Endothelial cell (in vitro differentiated cells): ENCODE data around the gene PICK1. TPM values are rescaled to one million over a fixed set of nuclear protein-coding genes. Genes with fewer than 3 reads are reported as not detected.

Experiments
- DNase-seq: peaks from one replicate; pipeline ENCODE4 v3.0.0; 2021; ENCODE audit warnings: low spot score
- H3K27ac Mint-ChIP-seq: one replicate; pipeline ENCODE4 v1.8.0; 2021; ENCODE audit warnings: mixed read lengths, inconsistent platforms; ENCODE audit not compliant: unreplicated experiment
- H3K27me3 Mint-ChIP-seq: one replicate; pipeline ENCODE4 v1.8.0; 2021; ENCODE audit warnings: mild to moderate bottlenecking, moderate library complexity, mixed read lengths, inconsistent platforms; ENCODE audit not compliant: unreplicated experiment
- H3K36me3 Mint-ChIP-seq: one replicate; pipeline ENCODE4 v1.8.0; 2021; ENCODE audit warnings: mild to moderate bottlenecking, low read depth, mixed read lengths, inconsistent platforms; ENCODE audit not compliant: unreplicated experiment
- H3K4me1 Mint-ChIP-seq: one replicate; pipeline ENCODE4 v1.8.0; 2021; ENCODE audit warnings: mild to moderate bottlenecking, mixed read lengths, inconsistent platforms; ENCODE audit not compliant: unreplicated experiment
- H3K4me3 Mint-ChIP-seq: one replicate; pipeline ENCODE4 v1.8.0; 2021; ENCODE audit warnings: mild to moderate bottlenecking, mixed read lengths, inconsistent platforms; ENCODE audit not compliant: unreplicated experiment
- H3K9me3 Mint-ChIP-seq: one replicate; pipeline ENCODE4 v1.8.0; 2021; ENCODE audit warnings: mixed read lengths, inconsistent platforms; ENCODE audit not compliant: unreplicated experiment
- total RNA-seq: library from RNA; stranded (reverse); fragmentation: NEBNext Ultra II Directional; extraction: Animal tissue kit (Norgen Biotek cat#: 25700); gene quantifications from one replicate; pipeline ENCODE4 v1.2.1, GENCODE V29; 2021; ENCODE audit not compliant: unreplicated experiment
- TF ChIP-seq, protein P1 (sequence below): fragments of 200-600 bp; sonication (generic); IDR thresholded peaks from one replicate; pipeline ENCODE4 v1.5.0; 2021; ENCODE audit warnings: antibody characterized with exemption; ENCODE audit not compliant: unreplicated experiment

The PICK1 gene
- total RNA-seq, 1 donor from 2014 or later: 24.1 TPM

DNA sequence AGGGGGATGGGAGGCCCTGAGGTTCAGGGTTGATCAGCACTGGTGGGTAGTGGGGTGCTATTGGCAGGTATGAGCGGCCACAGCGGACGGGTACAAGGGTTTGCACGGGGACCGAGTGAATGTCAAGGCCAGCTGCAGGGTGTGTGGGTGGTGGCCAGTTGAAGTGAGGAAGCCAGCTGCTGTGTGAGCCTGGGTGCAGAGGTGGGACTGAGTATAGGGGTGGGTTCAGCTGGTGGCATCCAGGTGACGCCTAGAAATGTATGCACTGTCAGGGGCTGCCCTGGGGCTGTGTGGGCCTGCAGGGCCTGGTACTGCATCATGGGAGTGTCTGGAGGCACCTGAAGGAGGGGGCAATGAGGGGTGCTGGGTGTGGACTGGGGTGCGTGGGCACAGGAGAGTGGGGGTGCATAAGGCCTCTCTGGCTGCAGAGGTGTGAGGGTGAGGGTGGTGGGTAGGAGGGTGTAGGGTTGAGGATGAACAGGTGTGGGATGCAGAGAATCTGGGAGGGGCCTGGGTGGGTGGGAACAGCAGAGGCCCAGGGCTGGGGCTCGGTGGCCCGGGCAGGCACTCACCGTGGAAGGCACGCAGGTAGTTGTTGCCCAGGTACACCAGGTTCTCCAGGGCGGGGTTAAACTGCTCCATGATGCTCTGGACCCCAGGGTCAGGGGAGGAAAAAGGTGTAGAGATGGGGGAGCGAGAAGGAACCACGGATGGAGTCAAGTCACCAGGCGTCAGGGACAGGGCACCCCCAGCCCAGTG lies 51.5 kb downstream of the PICK1 start:
- no peak overlapping the region for H3K4me3 Mint-ChIP-seq
- TF ChIP-seq, protein P1, sequence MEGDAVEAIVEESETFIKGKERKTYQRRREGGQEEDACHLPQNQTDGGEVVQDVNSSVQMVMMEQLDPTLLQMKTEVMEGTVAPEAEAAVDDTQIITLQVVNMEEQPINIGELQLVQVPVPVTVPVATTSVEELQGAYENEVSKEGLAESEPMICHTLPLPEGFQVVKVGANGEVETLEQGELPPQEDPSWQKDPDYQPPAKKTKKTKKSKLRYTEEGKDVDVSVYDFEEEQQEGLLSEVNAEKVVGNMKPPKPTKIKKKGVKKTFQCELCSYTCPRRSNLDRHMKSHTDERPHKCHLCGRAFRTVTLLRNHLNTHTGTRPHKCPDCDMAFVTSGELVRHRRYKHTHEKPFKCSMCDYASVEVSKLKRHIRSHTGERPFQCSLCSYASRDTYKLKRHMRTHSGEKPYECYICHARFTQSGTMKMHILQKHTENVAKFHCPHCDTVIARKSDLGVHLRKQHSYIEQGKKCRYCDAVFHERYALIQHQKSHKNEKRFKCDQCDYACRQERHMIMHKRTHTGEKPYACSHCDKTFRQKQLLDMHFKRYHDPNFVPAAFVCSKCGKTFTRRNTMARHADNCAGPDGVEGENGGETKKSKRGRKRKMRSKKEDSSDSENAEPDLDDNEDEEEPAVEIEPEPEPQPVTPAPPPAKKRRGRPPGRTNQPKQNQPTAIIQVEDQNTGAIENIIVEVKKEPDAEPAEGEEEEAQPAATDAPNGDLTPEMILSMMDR: no peak
- H3K36me3 Mint-ChIP-seq: no peaks in the 10 kb centered on the region
- no peaks in the 10 kb centered on the region for H3K9me3 Mint-ChIP-seq
- peaks cover 14% of the 10 kb centered on the region for H3K27me3 Mint-ChIP-seq
- no peak overlapping the region for H3K27ac Mint-ChIP-seq
- H3K4me1 Mint-ChIP-seq: no peaks in the 10 kb centered on the region
- no peak for DNase-seq

DNA sequence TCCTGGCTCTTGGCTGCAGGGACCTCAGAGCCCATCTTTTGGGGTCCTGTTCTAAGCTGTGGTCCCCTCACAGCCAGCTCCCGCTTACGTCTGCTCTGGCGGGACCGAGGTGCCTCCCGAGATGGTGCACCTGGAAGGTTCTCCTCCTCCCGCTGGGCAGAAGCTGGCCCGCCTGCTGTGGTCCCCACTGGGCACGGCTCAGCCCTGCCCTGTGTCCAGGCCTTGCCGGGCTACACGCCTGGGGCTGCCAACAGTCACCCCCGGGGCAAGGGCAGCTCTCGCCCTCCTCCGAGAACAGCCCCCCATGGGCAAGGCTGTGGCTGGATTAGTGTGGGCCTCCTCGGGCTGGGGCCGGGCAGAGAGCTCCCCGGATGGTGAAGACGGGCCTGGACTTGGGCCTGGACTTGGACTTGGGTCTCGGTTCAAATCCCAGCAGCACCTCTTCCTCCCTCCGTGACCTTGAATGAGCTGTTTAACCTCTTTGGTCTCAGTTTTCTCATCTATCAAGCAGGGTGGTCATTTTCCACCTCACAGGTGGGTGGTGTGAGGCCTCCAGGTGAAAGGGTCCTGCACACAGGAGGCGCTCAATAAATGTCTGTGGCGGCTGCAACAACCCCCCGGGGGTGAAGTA lies 52.3 kb downstream of the PICK1 start:
- DNase-seq: no peak
- Mint-ChIP-seq H3K4me3 (no peak overlapping the region), H3K4me1 (no peaks in the 10 kb centered on the region), H3K27ac (no peak overlapping the region), H3K9me3 (no peaks in the 10 kb centered on the region), H3K27me3 (peaks cover 14% of the 10 kb centered on the region), H3K36me3 (no peaks in the 10 kb centered on the region)
- TF ChIP-seq, protein P1: no peak

DNA sequence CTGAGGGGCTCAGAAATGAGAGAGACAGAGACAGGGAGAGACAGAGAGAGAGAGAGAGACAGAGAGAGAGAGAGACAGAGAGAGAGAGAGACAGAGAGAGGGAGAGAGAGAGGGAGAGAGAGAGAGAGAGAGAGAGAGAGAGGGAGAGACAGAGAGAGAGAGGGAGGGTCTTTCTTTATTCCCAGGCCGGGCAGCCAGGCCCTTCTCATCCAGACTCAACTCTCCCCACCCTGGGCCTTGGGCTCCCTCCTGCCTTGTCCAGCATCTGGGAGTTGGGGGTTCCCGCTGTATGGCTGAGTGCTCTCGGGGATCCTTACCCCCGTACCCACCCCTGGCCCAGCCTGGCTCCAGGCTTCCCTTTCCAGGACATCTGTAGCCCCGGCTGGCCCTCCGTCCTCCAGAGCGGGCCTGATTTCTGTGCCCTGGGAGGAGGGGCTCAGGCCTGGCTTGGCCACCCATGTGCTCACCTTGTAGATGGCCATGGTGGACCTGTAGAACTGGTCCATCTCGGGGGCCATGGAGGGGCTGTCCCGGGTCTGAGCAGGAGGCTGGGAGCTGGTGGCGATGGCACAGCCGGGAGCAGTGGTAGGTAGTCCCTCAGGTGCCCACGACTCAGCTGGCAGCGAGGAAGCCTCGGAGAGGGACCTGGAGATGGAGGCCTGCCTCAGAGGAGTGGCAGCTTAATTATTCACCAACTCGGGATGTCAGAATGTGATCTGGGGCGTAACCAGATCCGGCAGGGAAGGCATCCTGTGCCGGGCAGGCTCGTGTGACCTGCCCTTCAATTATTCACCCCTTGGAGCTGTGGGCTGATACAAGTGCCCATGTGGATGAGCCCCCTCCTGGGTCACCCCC lies 53.0 kb downstream of the PICK1 start, which contains the start of gene BAIAP2L2:
BAIAP2L2 (minus strand) TSS at position 677 of the 855 bp plus-strand sequence; CDS start at position 518, 159 bp downstream.
- H3K4me3 Mint-ChIP-seq: no peak within 1 kb of the TSS
- H3K27ac Mint-ChIP-seq: no peak within 1 kb of the TSS
- DNase-seq: no peak
- H3K27me3 Mint-ChIP-seq: peaks cover 14% of the 10 kb centered on the region
- TF ChIP-seq, protein P1: no peak
- no peaks in the 10 kb centered on the region for H3K9me3 Mint-ChIP-seq
- no peaks in the 10 kb centered on the region for H3K4me1 Mint-ChIP-seq
- H3K36me3 Mint-ChIP-seq: no peaks in the 10 kb centered on the region

DNA sequence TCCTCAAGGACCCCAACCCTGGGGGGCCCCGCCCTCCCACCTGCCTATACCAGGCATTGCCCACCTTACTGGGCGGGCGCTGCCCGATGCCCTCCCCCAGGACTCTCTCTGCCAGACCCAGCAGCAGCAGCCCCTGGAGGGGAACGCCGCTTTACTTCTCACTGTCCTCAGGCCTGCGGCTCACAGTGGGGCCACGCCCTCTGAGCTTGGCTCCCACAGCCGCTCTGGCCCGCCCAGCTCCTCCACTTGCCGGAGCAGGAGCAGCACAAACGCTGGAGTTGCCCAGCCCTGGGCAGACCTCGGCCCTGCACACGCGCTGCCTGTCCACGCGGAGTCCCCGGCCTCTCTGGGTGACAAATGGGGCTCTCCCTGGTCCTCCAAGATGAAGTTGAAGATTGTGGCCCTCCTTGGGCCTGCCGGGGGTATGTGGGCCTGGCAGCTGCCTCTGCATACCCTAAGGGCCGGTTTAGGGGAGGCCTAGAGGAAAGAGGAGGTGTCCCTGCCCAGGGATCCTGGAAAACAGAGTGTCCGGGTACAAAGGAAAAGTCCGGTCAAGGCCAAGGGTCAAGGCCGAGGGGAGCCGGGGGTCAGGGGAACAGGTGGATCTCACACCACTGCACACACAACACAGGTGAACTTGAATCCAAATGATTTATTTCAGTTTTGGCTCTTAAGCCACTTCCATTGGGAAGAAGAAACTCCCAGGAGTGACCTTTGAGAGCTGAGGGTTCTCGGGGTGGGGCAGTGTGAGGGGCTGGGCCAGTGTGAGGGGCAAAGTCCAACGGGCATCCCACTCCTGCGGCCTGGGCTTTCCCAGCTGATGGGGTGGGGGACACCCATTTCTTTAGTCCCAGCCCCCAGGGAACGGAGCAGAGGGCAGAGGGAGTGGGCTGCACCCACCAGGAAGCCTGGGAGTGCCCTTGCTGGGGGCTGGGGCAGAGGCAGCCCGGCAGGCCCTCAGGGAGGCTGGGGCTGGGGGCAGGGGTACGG lies 54.0 kb downstream of the PICK1 start:
- Mint-ChIP-seq H3K4me3 (no peak overlapping the region), H3K9me3 (no peaks in the 10 kb centered on the region), H3K27me3 (peaks cover 12% of the 10 kb centered on the region), H3K4me1 (no peaks in the 10 kb centered on the region), H3K36me3 (no peaks in the 10 kb centered on the region), H3K27ac (no peak overlapping the region)
- DNase-seq: no peak
- TF ChIP-seq, protein P1: no peak
